Neural crest cell (in vitro differentiated cells): ENCODE measurements around the gene TMTC1. TPM values are rescaled to one million over a fixed set of nuclear protein-coding genes. Genes with fewer than 3 reads are reported as not detected.

Experiments
- DNase-seq: peaks from one replicate; pipeline ENCODE4 v3.0.0; 2021; ENCODE audit warnings: low read depth, mixed read lengths, low spot score
- H3K27ac Mint-ChIP-seq: one replicate; pipeline ENCODE4 v1.8.0; 2021; ENCODE audit warnings: mild to moderate bottlenecking, mixed read lengths; ENCODE audit not compliant: unreplicated experiment
- H3K27me3 Mint-ChIP-seq: 2 replicates; pipeline ENCODE4 v1.8.0; 2021; ENCODE audit warnings: low read depth, mild to moderate bottlenecking, mixed read lengths
- H3K36me3 Mint-ChIP-seq: 2 replicates; pipeline ENCODE4 v1.8.0; 2021; ENCODE audit warnings: low read depth, mild to moderate bottlenecking, mixed read lengths
- H3K4me1 Mint-ChIP-seq: 2 replicates; pipeline ENCODE4 v1.8.0; 2021; ENCODE audit warnings: mixed read lengths
- H3K4me3 Mint-ChIP-seq: one replicate; pipeline ENCODE4 v1.8.0; 2021; ENCODE audit warnings: mild to moderate bottlenecking, mixed read lengths
- H3K9me3 Mint-ChIP-seq: 2 replicates; pipeline ENCODE4 v1.8.0; 2021; ENCODE audit warnings: mixed read lengths
- CTCF ChIP-seq: fragments of 200-600 bp; sonication (generic); conservative IDR thresholded peaks from 2 replicates; pipeline ENCODE4 v1.5.0; 2021; ENCODE audit warnings: antibody characterized with exemption, mild to moderate bottlenecking
- total RNA-seq: library from RNA; stranded (reverse); gene quantifications from 2 replicates; pipeline ENCODE4 v1.2.1, GENCODE V29; 2021

TMTC1 gene
- total RNA-seq, 1 donor from 2014 or later: 13.1 TPM

DNA sequence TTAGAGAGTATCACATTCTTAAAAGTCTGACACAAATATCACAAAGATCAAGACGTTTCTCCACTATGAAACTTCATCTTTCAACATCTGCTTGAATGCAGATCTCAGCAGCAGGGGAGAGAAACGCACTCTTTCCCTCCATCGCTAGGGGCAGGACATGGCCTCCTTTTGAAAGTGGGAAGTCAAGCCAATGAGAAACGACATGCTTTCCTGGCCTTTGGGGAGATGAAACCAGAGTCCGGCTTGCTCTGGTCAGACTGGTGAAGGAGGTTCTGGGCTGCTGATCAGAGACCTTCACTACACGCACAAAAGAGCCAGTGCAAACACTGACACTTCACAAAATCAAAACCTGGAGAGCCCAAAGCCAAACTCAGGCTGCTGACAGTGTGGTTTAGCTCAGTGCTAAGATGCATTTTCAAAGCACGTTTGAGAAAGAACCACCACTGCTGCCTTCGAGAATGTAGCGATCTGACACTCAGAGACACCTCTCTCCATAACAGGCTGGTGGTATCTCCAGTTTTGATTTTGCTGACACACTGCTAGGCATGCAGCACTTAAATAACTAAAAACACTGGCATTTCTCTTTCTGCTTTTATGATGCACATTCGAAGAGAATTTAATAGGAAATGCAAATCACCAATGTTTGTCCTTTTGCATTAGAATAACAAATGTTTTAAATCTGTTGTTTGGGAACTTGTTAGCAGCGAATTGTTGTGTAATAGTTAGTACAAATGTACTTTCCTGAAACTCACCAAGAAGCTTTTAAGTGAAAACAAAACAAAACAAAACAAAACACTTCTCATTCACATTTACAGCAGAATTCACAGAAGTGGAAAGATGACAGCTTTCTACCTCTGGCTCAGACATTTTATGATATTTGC lies 192.4 kb downstream of the TMTC1 start:
- peak; percentile 62 for TF ChIP-seq CTCF
- peak; percentile 25 for DNase-seq
- H3K4me1 Mint-ChIP-seq: peaks cover 23% of the 10 kb centered on the region
- no peak overlapping the region for H3K4me3 Mint-ChIP-seq
- H3K27me3 Mint-ChIP-seq: no peaks in the 10 kb centered on the region
- H3K27ac Mint-ChIP-seq: no peak overlapping the region
- peaks cover 2% of the 10 kb centered on the region for H3K9me3 Mint-ChIP-seq
- H3K36me3 Mint-ChIP-seq: peaks cover 7% of the 10 kb centered on the region

GRCh38 chr12:29589851-29590250 lies 193.9 kb downstream of the TMTC1 start:
- Mint-ChIP-seq H3K4me3 (no peak overlapping the region), H3K27ac (no peak overlapping the region), H3K9me3 (no peaks in the 10 kb centered on the region), H3K4me1 (peaks cover 21% of the 10 kb centered on the region), H3K27me3 (no peaks in the 10 kb centered on the region), H3K36me3 (no peaks in the 10 kb centered on the region)
- DNase-seq: no peak
- no peak for TF ChIP-seq CTCF

- Mint-ChIP-seq H3K36me3 (no peaks in the 10 kb centered on the region), H3K9me3 (no peaks in the 10 kb centered on the region), H3K27me3 (no peaks in the 10 kb centered on the region), H3K4me3 (no peak overlapping the region), H3K27ac (peak overlapping the region; percentile 57), H3K4me1 (peaks cover 21% of the 10 kb centered on the region)
- DNase-seq: no peak
- no peak for TF ChIP-seq CTCF
These were observed 194.4 kb downstream of the TMTC1 start for GRCh38 chr12:29589286-29589820.

GRCh38 chr12:29582677-29583272 lies 201.0 kb downstream of the TMTC1 start:
- TF ChIP-seq CTCF: no peak

GRCh38 chr12:29582146-29582545 lies 201.6 kb downstream of the TMTC1 start:
- no peak for DNase-seq
- H3K9me3 Mint-ChIP-seq: no peaks in the 10 kb centered on the region
- H3K27me3 Mint-ChIP-seq: no peaks in the 10 kb centered on the region
- TF ChIP-seq CTCF: no peak
- H3K27ac Mint-ChIP-seq: no peak overlapping the region
- no peak overlapping the region for H3K4me3 Mint-ChIP-seq
- peaks cover 6% of the 10 kb centered on the region for H3K4me1 Mint-ChIP-seq
- H3K36me3 Mint-ChIP-seq: no peaks in the 10 kb centered on the region

More at GRCh38 chr12:29582677-29583272, 201.0 kb downstream of the TMTC1 start:
- H3K4me1 Mint-ChIP-seq: peaks cover 6% of the 10 kb centered on the region
- H3K27ac Mint-ChIP-seq: no peak overlapping the region
- no peak for DNase-seq
- H3K9me3 Mint-ChIP-seq: no peaks in the 10 kb centered on the region
- no peak overlapping the region for H3K4me3 Mint-ChIP-seq
- H3K36me3 Mint-ChIP-seq: no peaks in the 10 kb centered on the region
- no peaks in the 10 kb centered on the region for H3K27me3 Mint-ChIP-seq
